GM12874 (cell line): ENCODE data around the gene RFT1.

ENCODE experiments used
- TF ChIP-seq, protein P1 (sequence below): IDR thresholded peaks from 2 replicates; pipeline ENCODE4 v1.5.1; 2011; ENCODE audit warnings: low read depth, mild to moderate bottlenecking, control low read depth, low read length, moderate library complexity; ENCODE audit not compliant: insufficient read depth

RFT1 gene

DNA sequence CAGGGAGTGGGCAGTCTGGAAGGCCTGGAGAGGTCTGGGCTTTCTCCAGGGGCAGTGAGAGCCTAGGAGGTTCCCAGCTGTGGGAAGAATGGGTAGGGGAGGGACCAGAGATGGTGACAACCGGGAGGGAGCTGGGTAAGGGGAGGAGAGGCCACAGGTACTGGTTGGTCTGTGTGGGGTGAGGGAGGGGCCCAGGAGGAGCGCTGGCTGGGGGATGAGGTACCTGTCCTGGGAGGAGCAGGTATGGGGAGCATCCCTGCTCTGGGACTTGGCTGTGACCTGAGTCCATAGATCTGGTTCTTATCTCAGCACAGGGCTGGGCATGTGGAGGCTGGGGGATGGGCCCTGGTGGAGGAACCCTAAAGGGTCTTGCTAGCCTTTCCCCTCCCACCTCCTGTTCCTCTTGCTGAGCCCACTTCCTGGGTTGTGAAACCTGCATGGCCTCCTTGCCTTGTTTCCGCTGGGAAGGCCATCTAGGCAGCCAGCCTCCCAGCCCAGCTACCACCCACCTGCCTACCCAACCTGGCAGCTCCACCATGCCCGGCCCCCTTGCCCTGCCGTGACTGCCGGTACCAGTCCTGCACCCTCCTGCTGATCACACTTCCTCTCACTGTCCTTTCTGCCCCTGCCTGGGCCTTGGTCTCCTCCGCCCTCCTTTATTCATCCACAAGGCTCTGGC, 41.7 kb upstream of the RFT1 start:
- TF ChIP-seq, protein P1, sequence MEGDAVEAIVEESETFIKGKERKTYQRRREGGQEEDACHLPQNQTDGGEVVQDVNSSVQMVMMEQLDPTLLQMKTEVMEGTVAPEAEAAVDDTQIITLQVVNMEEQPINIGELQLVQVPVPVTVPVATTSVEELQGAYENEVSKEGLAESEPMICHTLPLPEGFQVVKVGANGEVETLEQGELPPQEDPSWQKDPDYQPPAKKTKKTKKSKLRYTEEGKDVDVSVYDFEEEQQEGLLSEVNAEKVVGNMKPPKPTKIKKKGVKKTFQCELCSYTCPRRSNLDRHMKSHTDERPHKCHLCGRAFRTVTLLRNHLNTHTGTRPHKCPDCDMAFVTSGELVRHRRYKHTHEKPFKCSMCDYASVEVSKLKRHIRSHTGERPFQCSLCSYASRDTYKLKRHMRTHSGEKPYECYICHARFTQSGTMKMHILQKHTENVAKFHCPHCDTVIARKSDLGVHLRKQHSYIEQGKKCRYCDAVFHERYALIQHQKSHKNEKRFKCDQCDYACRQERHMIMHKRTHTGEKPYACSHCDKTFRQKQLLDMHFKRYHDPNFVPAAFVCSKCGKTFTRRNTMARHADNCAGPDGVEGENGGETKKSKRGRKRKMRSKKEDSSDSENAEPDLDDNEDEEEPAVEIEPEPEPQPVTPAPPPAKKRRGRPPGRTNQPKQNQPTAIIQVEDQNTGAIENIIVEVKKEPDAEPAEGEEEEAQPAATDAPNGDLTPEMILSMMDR: no peak

DNA sequence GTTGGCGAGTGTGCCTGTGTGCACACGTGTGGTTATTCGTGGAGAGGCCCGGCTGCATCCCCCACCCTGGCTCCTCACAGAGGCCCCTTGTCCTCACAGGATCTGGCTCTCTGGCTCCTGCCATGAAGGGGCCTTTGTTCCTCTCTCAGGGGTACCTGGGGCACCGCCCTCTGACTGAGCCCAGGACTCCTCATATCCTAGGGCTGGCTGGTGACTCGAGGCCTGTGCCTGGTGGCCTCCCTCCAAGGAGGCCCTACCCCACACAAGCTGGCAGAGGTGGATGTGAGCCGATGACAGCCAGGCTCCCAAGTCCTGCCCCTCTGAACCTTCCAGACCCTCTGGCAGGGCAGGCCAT, 40.8 kb upstream of the RFT1 start:
- TF ChIP-seq, protein P1: no peak

DNA sequence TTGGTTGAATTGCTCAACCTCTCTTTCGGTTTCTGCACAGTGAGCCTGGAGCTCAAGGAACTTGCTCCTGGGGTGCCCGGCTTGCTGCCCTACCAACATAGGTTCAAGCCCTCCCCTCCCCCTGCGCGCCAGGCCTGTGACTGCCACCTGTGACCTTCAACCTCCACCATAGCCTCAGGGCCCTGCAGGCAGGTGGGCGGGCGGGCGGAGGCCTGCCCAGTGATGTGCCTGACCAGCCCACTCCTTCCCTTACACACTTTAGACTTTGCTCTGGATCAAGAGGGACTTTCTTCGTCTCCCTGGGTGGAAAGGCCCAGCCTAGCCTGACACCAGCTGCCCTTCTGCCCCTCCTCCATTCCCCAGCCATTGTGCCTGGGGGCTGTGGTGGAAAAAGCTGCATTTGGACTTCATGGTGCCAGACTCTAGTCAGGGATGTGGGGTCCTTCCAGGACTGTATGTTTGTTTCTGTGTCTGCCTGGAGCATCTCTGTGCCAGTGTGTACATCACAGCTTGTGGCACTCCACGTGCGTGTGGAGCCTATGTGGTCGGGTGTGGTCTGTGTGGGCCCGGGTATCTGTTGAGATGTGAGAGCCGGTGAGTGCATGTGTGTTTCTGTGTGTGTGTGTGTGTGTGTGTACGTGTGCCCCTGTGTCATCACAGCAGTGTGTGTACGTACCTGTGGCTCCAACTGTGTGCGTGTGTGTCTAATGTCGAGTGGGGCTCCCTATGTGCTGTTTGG, 40.3 kb upstream of the RFT1 start:
- TF ChIP-seq, protein P1: no peak

DNA sequence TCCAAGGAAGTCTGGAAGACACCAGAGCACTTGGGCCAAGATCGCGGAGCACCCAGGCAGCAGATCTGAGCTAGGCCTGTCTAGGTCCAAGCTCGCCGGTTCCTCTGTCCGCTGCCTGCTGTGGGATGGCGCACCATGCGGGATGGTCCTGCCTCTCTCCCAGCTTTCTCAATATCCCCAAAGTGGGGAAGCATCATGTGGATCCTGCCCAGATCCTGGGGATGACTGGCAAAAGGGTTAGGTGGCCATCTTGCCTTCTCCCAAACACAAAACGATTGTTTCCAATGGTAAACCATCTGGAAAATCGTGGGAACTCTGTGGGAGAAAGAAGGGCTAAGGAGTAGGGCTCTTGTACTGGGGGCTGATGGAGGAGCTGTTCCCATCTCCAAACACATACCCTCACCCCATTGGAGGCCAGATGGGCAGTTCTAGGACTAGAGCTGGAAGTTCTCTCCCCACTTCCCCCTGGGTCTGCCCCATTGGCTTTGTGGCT, 39.6 kb upstream of the RFT1 start:
- TF ChIP-seq, protein P1: no peak

DNA sequence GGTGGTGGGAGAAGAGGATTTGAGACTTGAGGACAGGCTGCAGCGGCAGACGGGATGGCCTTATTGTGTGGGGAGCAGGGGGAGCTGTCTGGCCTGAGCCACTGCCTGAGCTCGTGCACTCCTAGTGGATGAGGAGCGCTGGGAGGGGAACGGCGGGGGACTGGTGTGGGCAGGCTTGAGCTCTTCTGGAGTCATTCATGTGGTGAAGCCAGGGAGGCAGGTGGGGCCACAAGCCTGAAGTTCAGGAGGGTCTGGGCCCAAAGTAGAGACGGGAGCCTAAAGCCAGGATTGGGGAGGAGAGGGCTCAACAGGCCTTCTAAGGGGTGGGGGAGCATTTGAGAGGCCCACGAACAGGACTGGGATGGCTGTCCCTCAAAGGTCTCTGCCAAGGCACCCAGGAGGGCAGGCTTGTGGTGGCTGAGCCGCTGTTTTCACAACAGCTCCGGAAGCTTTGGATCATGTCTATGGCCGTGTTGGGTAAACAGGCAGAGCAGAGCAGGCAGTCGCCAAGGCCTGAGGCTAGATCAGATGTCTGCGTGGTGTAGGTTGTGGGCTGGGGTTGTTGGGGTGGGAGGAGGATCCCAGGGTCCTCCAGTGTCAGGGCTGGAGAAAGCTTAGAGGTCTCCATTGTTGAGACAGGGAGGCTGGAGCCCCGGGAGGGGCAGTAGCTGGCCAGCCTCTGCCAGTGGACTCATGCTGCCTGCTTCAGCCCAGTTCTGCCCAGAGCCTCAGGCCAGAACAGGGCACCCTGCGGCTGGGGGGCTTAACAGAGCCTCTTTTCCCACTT, 39.0 kb upstream of the RFT1 start:
- TF ChIP-seq, protein P1: no peak

DNA sequence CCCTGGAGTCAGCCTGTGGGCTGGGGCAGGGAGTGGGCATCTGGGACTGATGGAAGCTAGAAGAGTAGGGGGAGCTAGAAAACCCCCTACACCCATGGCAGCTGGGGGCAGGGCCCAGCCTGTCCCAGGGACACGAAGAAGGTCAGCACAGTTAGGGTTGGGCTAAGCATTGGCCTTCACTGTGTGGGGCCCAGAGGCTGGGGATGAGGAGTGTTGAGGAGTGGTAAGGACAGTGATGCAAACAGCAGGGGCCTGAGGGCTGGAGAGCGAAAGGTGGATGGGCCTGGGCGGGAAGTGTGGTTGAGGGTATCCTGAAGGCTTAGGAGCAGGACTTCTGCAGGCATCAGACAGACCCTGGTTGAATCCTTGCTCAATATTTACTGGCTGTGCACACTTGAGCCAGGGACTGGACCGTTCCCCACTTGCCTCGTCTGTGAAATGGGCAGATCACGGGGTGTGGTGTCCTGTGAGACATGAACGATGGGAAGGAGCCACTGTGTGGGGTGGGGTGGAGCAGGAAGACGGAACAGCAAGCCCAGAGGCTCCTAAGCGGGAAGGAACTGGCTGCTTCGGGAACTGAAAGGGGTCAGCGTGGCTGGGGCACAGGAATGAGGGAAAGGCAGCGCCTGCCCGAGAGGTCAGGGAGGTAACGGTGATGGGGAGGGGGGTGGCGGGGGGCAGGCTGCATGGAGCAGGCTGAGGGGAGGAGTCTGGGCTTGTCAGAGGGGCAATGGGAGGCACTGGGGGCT, 38.1 kb upstream of the RFT1 start:
- TF ChIP-seq, protein P1: no peak
